Measurements from ENCODE around the gene NR5A2.

Gene NR5A2

DNA sequence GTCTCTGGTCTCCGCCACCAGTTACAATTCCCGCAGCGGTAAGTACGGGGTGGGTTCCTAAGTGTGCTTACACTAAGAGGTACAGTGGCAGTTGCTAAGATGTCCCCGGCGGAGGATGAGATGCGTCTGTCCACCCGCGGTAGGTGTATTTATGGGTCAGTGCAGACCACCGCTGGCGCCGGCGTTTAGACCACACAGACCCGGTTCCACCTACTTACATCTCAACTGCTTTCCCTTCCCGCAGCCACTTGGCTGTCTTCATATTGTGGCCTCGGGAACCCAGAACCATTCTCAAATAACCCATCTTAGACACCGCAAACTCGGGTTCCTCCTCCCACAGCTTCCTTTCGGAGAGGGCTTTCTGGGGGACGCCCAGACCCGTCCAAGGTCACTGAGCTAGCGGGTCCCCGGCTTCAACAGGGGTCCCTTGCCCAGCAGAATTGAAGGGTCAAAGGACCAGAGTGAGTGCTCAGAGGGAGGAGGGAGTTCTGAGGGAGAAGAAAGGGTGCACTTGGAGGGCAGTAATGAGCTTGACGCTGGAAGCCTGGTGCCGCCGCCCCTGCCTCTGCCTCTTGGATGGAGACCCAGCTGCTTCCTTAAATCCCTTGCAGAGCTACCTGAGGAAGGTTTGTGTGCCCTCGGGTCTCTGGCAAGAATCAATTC is 8.6 kb downstream of the NR5A2 start:
- TF ChIP-seq POLR2AphosphoS5 (IDR thresholded peaks at IDR 0.05; ENCODE audit: low read depth, low read length) (no peak), FOXP2 (optimal IDR thresholded peaks at IDR 0.05; ENCODE audit: borderline replicate concordance, extremely low read depth, extremely low read length, insufficient read depth) (no peak)
- TF ChIP-seq, protein P1, sequence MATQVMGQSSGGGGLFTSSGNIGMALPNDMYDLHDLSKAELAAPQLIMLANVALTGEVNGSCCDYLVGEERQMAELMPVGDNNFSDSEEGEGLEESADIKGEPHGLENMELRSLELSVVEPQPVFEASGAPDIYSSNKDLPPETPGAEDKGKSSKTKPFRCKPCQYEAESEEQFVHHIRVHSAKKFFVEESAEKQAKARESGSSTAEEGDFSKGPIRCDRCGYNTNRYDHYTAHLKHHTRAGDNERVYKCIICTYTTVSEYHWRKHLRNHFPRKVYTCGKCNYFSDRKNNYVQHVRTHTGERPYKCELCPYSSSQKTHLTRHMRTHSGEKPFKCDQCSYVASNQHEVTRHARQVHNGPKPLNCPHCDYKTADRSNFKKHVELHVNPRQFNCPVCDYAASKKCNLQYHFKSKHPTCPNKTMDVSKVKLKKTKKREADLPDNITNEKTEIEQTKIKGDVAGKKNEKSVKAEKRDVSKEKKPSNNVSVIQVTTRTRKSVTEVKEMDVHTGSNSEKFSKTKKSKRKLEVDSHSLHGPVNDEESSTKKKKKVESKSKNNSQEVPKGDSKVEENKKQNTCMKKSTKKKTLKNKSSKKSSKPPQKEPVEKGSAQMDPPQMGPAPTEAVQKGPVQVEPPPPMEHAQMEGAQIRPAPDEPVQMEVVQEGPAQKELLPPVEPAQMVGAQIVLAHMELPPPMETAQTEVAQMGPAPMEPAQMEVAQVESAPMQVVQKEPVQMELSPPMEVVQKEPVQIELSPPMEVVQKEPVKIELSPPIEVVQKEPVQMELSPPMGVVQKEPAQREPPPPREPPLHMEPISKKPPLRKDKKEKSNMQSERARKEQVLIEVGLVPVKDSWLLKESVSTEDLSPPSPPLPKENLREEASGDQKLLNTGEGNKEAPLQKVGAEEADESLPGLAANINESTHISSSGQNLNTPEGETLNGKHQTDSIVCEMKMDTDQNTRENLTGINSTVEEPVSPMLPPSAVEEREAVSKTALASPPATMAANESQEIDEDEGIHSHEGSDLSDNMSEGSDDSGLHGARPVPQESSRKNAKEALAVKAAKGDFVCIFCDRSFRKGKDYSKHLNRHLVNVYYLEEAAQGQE (IDR thresholded peaks at IDR 0.05; ENCODE audit: insufficient read depth in 1 of 2, low read depth in 2 of 2, low read length in 2 of 2) = no peak

DNA sequence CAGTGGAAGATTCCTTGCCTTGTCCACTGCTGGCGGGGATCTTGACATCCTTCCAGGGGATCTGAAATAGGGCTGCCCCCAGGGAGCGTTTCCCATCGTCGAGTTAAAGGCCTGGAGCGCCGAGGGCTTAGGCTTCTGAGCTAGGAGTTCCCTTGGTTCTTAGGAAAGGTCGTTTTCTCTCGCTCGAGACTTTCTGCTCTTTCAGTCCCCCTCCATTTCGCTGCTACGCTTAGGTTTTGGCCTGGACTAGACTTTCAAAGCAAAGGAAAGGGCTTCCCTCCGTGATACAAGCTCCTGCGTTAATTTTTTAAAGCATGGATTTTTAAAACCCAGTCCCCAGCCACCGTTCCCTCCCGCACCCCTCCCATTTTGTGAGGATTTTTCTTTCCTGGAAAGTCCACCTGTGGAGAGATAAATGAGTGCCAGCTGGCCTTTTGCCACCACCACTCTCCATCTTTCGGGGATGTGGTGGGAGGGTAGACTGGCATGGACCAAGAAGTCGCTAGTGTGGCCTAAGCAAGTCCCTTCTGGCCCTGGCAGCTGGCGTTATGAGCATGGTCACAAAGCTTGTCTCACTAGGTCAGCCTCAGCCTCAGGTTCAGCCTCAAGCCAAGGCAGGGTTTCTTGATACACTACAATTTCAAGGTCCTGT is 9.2 kb downstream of the NR5A2 start:
- TF ChIP-seq, protein P1 (IDR thresholded peaks at IDR 0.05; ENCODE audit: insufficient read depth in 1 of 2, low read depth in 2 of 2, low read length in 2 of 2) = no peak
- TF ChIP-seq FOXP2 (optimal IDR thresholded peaks at IDR 0.05; ENCODE audit: borderline replicate concordance, extremely low read depth, extremely low read length, insufficient read depth) (no peak), SIN3A (IDR thresholded peaks at IDR 0.05; ENCODE audit: borderline replicate concordance, insufficient read depth, low read length) (no peak), POLR2AphosphoS5 (IDR thresholded peaks at IDR 0.05; ENCODE audit: low read depth, low read length) (no peak), TAF1 (IDR thresholded peaks at IDR 0.05; ENCODE audit: borderline replicate concordance, insufficient read depth, low read length) (no peak)

DNA sequence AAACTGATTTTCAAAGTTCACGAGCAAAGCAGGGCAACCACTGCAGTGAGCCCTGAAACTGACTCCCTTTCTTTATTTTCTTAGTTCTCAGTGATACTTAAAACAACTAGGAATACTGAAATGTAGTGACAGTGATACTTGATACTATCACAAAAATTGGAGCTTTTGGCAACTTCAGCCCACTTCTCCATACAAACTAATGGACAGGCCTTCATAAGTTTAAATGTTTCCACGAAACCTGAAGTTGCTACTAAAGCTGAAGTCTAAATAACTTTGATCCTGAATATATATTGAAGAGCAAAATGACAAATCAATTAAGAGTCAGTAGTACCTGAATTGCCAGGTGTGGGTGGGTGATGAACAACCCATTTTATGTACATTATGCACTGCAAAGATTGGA is 10.0 kb downstream of the NR5A2 start:
- TF ChIP-seq, protein P1 (IDR thresholded peaks at IDR 0.05; ENCODE audit: insufficient read depth in 1 of 2, low read depth in 2 of 2, low read length in 2 of 2) = no peak
- TF ChIP-seq TAF1 (IDR thresholded peaks at IDR 0.05; ENCODE audit: borderline replicate concordance, insufficient read depth, low read length) (no peak), POLR2AphosphoS5 (IDR thresholded peaks at IDR 0.05; ENCODE audit: low read depth, low read length) (no peak), SIN3A (IDR thresholded peaks at IDR 0.05; ENCODE audit: borderline replicate concordance, insufficient read depth, low read length) (no peak), FOXP2 (optimal IDR thresholded peaks at IDR 0.05; ENCODE audit: borderline replicate concordance, extremely low read depth, extremely low read length, insufficient read depth) (no peak)

DNA sequence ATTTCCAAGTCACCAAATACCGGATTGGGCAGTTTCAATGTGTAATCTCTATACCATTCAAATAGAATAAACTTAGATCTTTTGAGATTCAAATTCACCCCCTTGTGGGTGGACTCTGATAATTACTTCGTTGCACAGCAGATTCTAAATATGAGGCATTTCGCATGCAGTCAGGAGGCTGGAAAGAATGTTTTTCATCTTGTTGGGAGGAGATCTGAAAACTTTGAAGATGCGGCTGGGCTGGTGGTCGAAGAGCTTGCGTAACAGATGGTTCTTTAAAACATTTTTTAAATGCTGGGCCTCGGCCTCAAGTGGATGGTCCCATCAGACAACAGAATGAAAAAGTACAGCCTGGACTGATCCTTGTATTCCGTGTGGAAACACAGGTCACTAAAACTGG is 10.4 kb downstream of the NR5A2 start:
- TF ChIP-seq POLR2AphosphoS5 (IDR thresholded peaks at IDR 0.05; ENCODE audit: low read depth, low read length) = no peak
- no peak for TF ChIP-seq TAF1 (IDR thresholded peaks at IDR 0.05; ENCODE audit: borderline replicate concordance, insufficient read depth, low read length)
- TF ChIP-seq, protein P1 (IDR thresholded peaks at IDR 0.05; ENCODE audit: insufficient read depth in 1 of 2, low read depth in 2 of 2, low read length in 2 of 2) = no peak
- TF ChIP-seq FOXP2 (optimal IDR thresholded peaks at IDR 0.05; ENCODE audit: borderline replicate concordance, extremely low read depth, extremely low read length, insufficient read depth) = no peak

Data from PFSK-1 (cell line).